ENCODE data around the gene BZW1.

Gene BZW1

DNA sequence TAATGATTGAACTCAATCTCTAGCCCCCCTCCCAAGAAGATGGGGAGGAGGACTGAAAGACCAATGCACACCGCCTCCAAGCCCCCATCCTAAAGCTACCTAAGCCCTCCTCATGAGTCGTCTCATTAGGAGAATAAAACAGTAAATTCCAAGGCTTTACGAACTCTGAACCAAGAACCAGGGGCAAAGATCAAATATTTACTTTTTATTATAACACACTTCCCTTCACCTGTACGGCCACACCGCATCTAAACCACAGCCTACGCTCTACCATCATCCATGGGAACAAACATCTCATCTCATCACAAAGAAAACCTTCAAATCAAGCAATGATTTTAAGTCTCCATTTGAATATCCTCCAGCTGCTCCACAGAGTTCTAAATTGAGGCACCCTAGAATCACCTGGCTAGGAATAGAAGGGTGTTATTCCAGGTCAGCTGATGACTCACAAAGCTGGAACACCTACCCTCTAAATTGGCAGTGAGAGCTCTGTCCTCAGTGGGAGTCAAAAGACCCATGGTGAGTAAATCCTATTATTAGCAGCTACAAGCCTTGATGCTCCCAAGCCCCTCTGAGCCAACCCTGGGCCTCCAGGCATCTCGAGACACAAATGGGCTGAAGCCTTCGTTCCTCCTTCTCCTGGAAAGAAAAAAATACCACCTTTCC is 45.6 kb upstream of the BZW1 start:
- Histone ChIP-seq H3K27ac (ENCODE audit: low read length) (no peak overlapping the region), H3K27me3 (ENCODE audit: insufficient read depth, low read length, poor library complexity) (peaks cover 29% of the 10 kb centered on the region), H2AFZ (ENCODE audit: low read depth, low read length) (no peak overlapping the region), H3K9me3 (ENCODE audit: insufficient read depth, low read length, severe bottlenecking) (no peaks in the 10 kb centered on the region), H3K4me2 (ENCODE audit: insufficient read depth, low read length) (no peak overlapping the region), H4K20me1 (ENCODE audit: insufficient read depth, low read length) (no peaks in the 10 kb centered on the region), H3K79me2 (ENCODE audit: insufficient read depth, low read length) (no peaks in the 10 kb centered on the region), H3K4me1 (ENCODE audit: insufficient read depth, low read length) (no peaks in the 10 kb centered on the region), H3K36me3 (ENCODE audit: insufficient read depth, low read length) (no peaks in the 10 kb centered on the region), H3K4me3 (ENCODE audit: low read depth in 1 of 2, low read length in 2 of 2) (no peak overlapping the region), H3K9ac (ENCODE audit: low read depth, low read length) (no peak overlapping the region)
- ATAC-seq (ENCODE audit: insufficient read depth, low read depth) (no peak), DNase-seq (no peak)
- TF ChIP-seq EZH2 (IDR thresholded peaks at IDR 0.05; ENCODE audit: borderline replicate concordance, low read depth, low read length, severe bottlenecking) = no peak
- TF ChIP-seq, protein P1, sequence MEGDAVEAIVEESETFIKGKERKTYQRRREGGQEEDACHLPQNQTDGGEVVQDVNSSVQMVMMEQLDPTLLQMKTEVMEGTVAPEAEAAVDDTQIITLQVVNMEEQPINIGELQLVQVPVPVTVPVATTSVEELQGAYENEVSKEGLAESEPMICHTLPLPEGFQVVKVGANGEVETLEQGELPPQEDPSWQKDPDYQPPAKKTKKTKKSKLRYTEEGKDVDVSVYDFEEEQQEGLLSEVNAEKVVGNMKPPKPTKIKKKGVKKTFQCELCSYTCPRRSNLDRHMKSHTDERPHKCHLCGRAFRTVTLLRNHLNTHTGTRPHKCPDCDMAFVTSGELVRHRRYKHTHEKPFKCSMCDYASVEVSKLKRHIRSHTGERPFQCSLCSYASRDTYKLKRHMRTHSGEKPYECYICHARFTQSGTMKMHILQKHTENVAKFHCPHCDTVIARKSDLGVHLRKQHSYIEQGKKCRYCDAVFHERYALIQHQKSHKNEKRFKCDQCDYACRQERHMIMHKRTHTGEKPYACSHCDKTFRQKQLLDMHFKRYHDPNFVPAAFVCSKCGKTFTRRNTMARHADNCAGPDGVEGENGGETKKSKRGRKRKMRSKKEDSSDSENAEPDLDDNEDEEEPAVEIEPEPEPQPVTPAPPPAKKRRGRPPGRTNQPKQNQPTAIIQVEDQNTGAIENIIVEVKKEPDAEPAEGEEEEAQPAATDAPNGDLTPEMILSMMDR (IDR thresholded peaks at IDR 0.05; ENCODE audit: borderline replicate concordance, extremely low read depth, low read length, poor library complexity, severe bottlenecking) = no peak

DNA sequence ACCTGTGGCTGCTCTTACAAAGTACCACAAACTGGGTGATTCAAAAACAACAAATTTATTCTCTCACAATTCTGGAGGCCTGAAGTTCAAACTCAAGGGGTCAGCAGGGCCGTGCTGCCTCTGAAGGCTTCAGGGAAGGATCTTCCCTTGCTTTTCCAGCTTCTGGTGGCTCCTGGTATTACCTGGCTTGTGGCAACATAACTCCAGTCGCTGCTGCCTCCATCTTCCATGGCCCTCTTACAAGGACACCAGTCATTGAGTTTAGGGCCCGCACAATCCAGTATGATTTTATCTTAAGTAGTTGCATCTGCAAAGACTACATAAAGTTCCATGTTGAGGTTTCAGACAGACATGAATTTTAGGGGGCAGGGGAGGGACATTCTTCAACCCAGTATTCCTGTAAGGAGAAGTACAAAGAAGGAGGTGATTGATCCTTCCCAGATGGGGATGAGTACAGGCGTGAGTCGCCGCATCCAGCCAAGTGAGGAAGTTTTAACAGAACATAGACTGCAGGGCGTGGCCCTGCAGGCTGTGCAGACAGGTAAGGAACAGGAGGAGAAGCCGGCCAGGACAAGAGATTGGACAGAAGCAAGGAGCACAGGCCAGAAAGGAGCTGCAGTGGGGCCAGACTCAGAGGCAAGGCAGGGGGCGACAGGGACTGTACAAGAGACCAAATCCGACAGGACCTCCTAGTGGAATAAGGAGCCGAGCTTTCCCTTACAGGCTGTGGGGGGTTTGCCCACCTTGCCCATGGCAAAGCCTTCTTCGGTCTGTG is 44.4 kb upstream of the BZW1 start:
- H3K4me1 ChIP-seq (ENCODE audit: insufficient read depth, low read length) = no peaks in the 10 kb centered on the region
- no peaks in the 10 kb centered on the region for H3K36me3 ChIP-seq (ENCODE audit: insufficient read depth, low read length)
- no peak overlapping the region for H3K27ac ChIP-seq (ENCODE audit: low read length)
- H3K27me3 ChIP-seq (ENCODE audit: insufficient read depth, low read length, poor library complexity) = peaks cover 26% of the 10 kb centered on the region
- no peaks in the 10 kb centered on the region for H3K9me3 ChIP-seq (ENCODE audit: insufficient read depth, low read length, severe bottlenecking)
- H4K20me1 ChIP-seq (ENCODE audit: insufficient read depth, low read length) = no peaks in the 10 kb centered on the region
- H3K4me2 ChIP-seq (ENCODE audit: insufficient read depth, low read length) = no peak overlapping the region
- DNase-seq = no peak
- no peak overlapping the region for H2AFZ ChIP-seq (ENCODE audit: low read depth, low read length)
- H3K4me3 ChIP-seq (ENCODE audit: low read depth in 1 of 2, low read length in 2 of 2) = no peak overlapping the region
- no peak for ATAC-seq (ENCODE audit: insufficient read depth, low read depth)
- TF ChIP-seq EZH2 (IDR thresholded peaks at IDR 0.05; ENCODE audit: borderline replicate concordance, low read depth, low read length, severe bottlenecking) = no peak
- H3K9ac ChIP-seq (ENCODE audit: low read depth, low read length) = no peak overlapping the region
- H3K79me2 ChIP-seq (ENCODE audit: insufficient read depth, low read length) = no peaks in the 10 kb centered on the region

DNA sequence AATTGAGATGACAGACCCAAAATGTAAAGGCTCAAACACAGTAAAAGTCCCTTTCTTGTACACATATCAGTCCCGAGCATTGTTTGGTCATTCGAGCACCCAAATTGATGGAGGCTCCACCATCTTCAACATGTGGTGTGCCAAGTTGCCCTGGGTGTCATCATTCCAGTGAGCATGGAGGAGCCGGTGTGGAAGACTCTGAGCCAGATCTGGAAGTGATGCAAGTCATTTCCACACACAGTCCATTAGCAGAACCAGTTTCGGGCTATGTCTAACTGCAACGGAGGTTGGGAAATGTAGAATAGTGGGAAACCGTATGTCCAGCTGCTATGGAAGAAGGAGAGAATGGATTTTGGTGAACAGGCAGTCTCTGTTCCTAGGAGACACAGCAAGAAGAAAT is 40.9 kb upstream of the BZW1 start:
- DNase-seq (no peak), ATAC-seq (ENCODE audit: insufficient read depth, low read depth) (no peak)
- Histone ChIP-seq H3K4me1 (ENCODE audit: insufficient read depth, low read length) (no peaks in the 10 kb centered on the region), H3K79me2 (ENCODE audit: insufficient read depth, low read length) (no peaks in the 10 kb centered on the region), H3K9me3 (ENCODE audit: insufficient read depth, low read length, severe bottlenecking) (peaks cover 5% of the 10 kb centered on the region), H3K4me2 (ENCODE audit: insufficient read depth, low read length) (no peak overlapping the region), H3K9ac (ENCODE audit: low read depth, low read length) (no peak overlapping the region), H3K4me3 (ENCODE audit: low read depth in 1 of 2, low read length in 2 of 2) (no peak overlapping the region), H2AFZ (ENCODE audit: low read depth, low read length) (no peak overlapping the region), H4K20me1 (ENCODE audit: insufficient read depth, low read length) (no peaks in the 10 kb centered on the region), H3K27ac (ENCODE audit: low read length) (no peak overlapping the region), H3K36me3 (ENCODE audit: insufficient read depth, low read length) (no peaks in the 10 kb centered on the region), H3K27me3 (ENCODE audit: insufficient read depth, low read length, poor library complexity) (peaks cover 23% of the 10 kb centered on the region)
- TF ChIP-seq EZH2 (IDR thresholded peaks at IDR 0.05; ENCODE audit: borderline replicate concordance, low read depth, low read length, severe bottlenecking) = no peak
- TF ChIP-seq, protein P1 (IDR thresholded peaks at IDR 0.05; ENCODE audit: borderline replicate concordance, extremely low read depth, low read length, poor library complexity, severe bottlenecking) = no peak

DNA sequence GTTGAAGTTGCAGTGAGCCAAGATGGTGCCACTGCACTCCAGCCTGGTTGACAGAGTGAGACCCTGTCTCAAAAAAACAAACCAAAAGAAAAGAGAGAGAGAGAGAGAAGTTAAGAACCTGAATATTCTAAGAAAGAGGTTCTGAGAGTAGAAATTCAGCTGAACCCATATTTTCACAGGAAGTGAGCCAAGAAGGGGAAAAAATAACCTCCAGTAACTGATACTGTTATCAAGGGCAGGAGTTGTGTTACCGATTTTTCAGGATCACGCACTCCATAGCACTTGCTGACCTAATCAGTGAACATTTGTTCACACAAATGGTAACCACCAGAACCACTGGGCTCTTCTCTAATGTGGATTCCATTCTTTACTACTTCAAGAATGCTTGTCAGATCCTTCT is 39.1 kb upstream of the BZW1 start:
- Histone ChIP-seq H3K9ac (ENCODE audit: low read depth, low read length) (no peak overlapping the region), H3K4me1 (ENCODE audit: insufficient read depth, low read length) (no peaks in the 10 kb centered on the region), H3K4me3 (ENCODE audit: low read depth in 1 of 2, low read length in 2 of 2) (no peak overlapping the region), H3K9me3 (ENCODE audit: insufficient read depth, low read length, severe bottlenecking) (peaks cover 5% of the 10 kb centered on the region), H3K36me3 (ENCODE audit: insufficient read depth, low read length) (no peaks in the 10 kb centered on the region), H3K4me2 (ENCODE audit: insufficient read depth, low read length) (no peak overlapping the region), H4K20me1 (ENCODE audit: insufficient read depth, low read length) (no peaks in the 10 kb centered on the region), H3K79me2 (ENCODE audit: insufficient read depth, low read length) (no peaks in the 10 kb centered on the region), H3K27me3 (ENCODE audit: insufficient read depth, low read length, poor library complexity) (peaks cover 20% of the 10 kb centered on the region), H3K27ac (ENCODE audit: low read length) (no peak overlapping the region), H2AFZ (ENCODE audit: low read depth, low read length) (no peak overlapping the region)
- TF ChIP-seq EZH2 (IDR thresholded peaks at IDR 0.05; ENCODE audit: borderline replicate concordance, low read depth, low read length, severe bottlenecking) = no peak
- TF ChIP-seq, protein P1 (IDR thresholded peaks at IDR 0.05; ENCODE audit: borderline replicate concordance, extremely low read depth, low read length, poor library complexity, severe bottlenecking) = no peak
- ATAC-seq (ENCODE audit: insufficient read depth, low read depth) (no peak), DNase-seq (no peak)
